Mesendoderm (in vitro differentiated cells): ENCODE results near the gene OR1Q1.

Source experiments
- DNase-seq: peaks from one replicate; pipeline ENCODE4 v3.0.0; 2013
- H2AK5ac ChIP-seq: 2 replicates; pipeline ENCODE4 v1.6.1; 2013; ENCODE audit warnings: low read length, inconsistent platforms
- H2BK120ac ChIP-seq: 2 replicates; pipeline ENCODE4 v1.6.1; 2013; ENCODE audit warnings: low read depth, mild to moderate bottlenecking, low read length, moderate library complexity, mixed read lengths
- H2BK15ac ChIP-seq: replicated peaks from 2 replicates; pipeline ENCODE4 v1.6.1; 2013; ENCODE audit warnings: low read depth, mild to moderate bottlenecking, moderate library complexity
- H2BK5ac ChIP-seq: 2 replicates; pipeline ENCODE4 v1.6.1; 2013; ENCODE audit warnings: low read length, inconsistent platforms
- H3K18ac ChIP-seq: 2 replicates; pipeline ENCODE4 v1.6.1; 2013; ENCODE audit warnings: mild to moderate bottlenecking, low read length, mixed read lengths
- H3K23ac ChIP-seq: one replicate; pipeline ENCODE4 v1.6.1; 2013; ENCODE audit warnings: low read length
- H3K27ac ChIP-seq: 2 replicates; pipeline ENCODE4 v1.5.1; 2013; ENCODE audit warnings: low read depth, mild to moderate bottlenecking, inconsistent platforms, low read length, moderate library complexity
- H3K27me3 ChIP-seq: 2 replicates; pipeline ENCODE4 v1.6.1; 2013; ENCODE audit warnings: low read length, control low read depth, mild to moderate bottlenecking, inconsistent platforms; ENCODE audit not compliant: insufficient read depth, poor library complexity
- H3K36me3 ChIP-seq: 2 replicates; pipeline ENCODE4 v1.6.1; 2013; ENCODE audit warnings: low read length, inconsistent platforms; ENCODE audit not compliant: control insufficient read depth, insufficient read depth
- H3K4ac ChIP-seq: one replicate; pipeline ENCODE4 v1.6.1; 2013; ENCODE audit warnings: low read depth, mild to moderate bottlenecking, low read length, moderate library complexity
- H3K4me1 ChIP-seq: 2 replicates; pipeline ENCODE4 v1.6.1; 2013; ENCODE audit warnings: low read depth, low read length, inconsistent platforms; ENCODE audit not compliant: control insufficient read depth
- H3K4me2 ChIP-seq: 2 replicates; pipeline ENCODE4 v1.6.1; 2013; ENCODE audit warnings: low read length
- H3K4me3 ChIP-seq: 2 replicates; pipeline ENCODE4 v1.5.1; 2013; ENCODE audit warnings: mild to moderate bottlenecking, low read length
- H3K56ac ChIP-seq: one replicate; pipeline ENCODE4 v1.6.1; 2013; ENCODE audit warnings: low read length
- H3K79me1 ChIP-seq: 2 replicates; pipeline ENCODE4 v1.6.1; 2013; ENCODE audit warnings: low read length, inconsistent platforms
- H3K79me2 ChIP-seq: 2 replicates; pipeline ENCODE4 v1.6.1; 2013; ENCODE audit warnings: mild to moderate bottlenecking, low read length; ENCODE audit not compliant: control insufficient read depth, insufficient read depth
- H3K9ac ChIP-seq: 2 replicates; pipeline ENCODE4 v1.6.1; 2013; ENCODE audit warnings: low read length, inconsistent platforms
- H4K5ac ChIP-seq: one replicate; pipeline ENCODE4 v1.6.1; 2013; ENCODE audit warnings: low read length
- H4K8ac ChIP-seq: one replicate; pipeline ENCODE4 v1.6.1; 2013; ENCODE audit warnings: low read depth, mild to moderate bottlenecking, control low read depth, low read length, moderate library complexity
- WGBS: extraction: QIAGEN DNeasy Blood & Tissue Kit; methylation state at CpG from one replicate; pipeline ENCODE4 v1.1.7; 2013; ENCODE audit warnings: low lambda C conversion rate, missing lambda C conversion rate; ENCODE audit not compliant: insufficient coverage; ENCODE audit errors: extremely low coverage; 5-methylcytosine and 5-hydroxymethylcytosine counted together

Gene OR1Q1

GRCh38 chr9:122605691-122606090 is 8.8 kb upstream of the OR1Q1 start:
- Histone ChIP-seq H3K23ac (no peak overlapping the region), H3K79me1 (no peaks in the 10 kb centered on the region), H3K27me3 (no peaks in the 10 kb centered on the region), H2BK5ac (no peak overlapping the region), H3K4me1 (no peaks in the 10 kb centered on the region), H3K56ac (no peak overlapping the region), H4K5ac (no peak overlapping the region), H2AK5ac (no peak overlapping the region), H3K9ac (no peak overlapping the region), H3K4ac (no peak overlapping the region), H2BK15ac (no peak overlapping the region), H3K27ac (no peak overlapping the region), H3K18ac (no peak overlapping the region), H3K36me3 (no peaks in the 10 kb centered on the region), H4K8ac (no peak overlapping the region), H2BK120ac (no peak overlapping the region), H3K79me2 (no peaks in the 10 kb centered on the region), H3K4me2 (no peak overlapping the region), H3K4me3 (no peak overlapping the region)
- no peak for DNase-seq
- WGBS = no CpG with 5 or more reads among the region's 1 CpG

DNA sequence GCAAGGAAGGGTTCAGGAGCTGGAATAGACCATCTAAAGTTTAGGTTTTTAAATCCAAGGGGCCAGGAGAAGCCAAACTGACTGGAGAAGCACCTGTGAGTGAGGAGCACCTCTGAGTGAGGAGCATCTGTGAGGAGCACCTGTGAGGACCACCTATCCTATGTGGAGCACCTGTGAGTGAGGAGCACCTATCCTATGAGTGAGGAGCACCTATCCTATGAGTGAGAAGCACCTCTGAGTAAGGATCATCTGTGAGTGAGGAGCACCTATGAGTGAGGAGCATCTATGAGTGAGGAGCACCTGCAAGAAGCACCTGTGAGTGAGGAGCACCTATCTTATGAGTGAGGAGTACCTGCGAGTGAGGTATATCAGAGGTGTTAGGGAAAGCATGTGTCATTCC is 8.0 kb upstream of the OR1Q1 start:
- H3K56ac ChIP-seq = no peak overlapping the region
- H3K27ac ChIP-seq = no peak overlapping the region
- no peaks in the 10 kb centered on the region for H3K27me3 ChIP-seq
- no peaks in the 10 kb centered on the region for H3K79me2 ChIP-seq
- H2BK120ac ChIP-seq = no peak overlapping the region
- no peak overlapping the region for H3K4me2 ChIP-seq
- H2BK5ac ChIP-seq = no peak overlapping the region
- H4K5ac ChIP-seq = no peak overlapping the region
- H3K4me1 ChIP-seq = no peaks in the 10 kb centered on the region
- H2BK15ac ChIP-seq = no peak overlapping the region
- no peak overlapping the region for H3K4ac ChIP-seq
- no peak overlapping the region for H3K18ac ChIP-seq
- no peak for DNase-seq
- WGBS = no CpG with 5 or more reads among the region's 1 CpG
- H3K36me3 ChIP-seq = no peaks in the 10 kb centered on the region
- no peaks in the 10 kb centered on the region for H3K79me1 ChIP-seq
- H4K8ac ChIP-seq = no peak overlapping the region
- H3K23ac ChIP-seq = no peak overlapping the region
- no peak overlapping the region for H3K9ac ChIP-seq
- peak overlapping the region; percentile 4 for H3K4me3 ChIP-seq
- H2AK5ac ChIP-seq = no peak overlapping the region

DNA sequence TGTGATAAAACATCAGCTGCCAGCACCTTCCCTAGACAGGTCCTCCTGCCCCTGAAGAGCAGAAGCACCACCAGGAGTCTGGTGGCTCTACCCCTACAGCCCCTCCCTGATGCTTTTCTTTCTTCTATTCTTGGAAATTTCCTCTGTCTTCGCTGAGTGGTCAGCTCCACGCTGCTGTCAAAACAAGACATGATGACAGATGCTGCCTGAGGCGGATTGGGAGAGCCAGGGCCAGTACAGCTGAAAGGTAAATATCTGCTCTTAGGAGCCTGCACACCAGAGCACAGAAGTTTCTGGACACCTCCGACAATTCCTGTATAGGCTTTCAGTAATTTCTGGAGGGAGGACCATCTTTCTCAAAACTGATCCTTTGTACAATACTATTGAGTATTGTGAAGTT is 4.7 kb upstream of the OR1Q1 start:
- H3K4ac ChIP-seq = no peak overlapping the region
- no peak overlapping the region for H3K56ac ChIP-seq
- no peaks in the 10 kb centered on the region for H3K36me3 ChIP-seq
- no peak overlapping the region for H2BK15ac ChIP-seq
- no peak overlapping the region for H3K4me2 ChIP-seq
- no peaks in the 10 kb centered on the region for H3K4me1 ChIP-seq
- H3K79me2 ChIP-seq = no peaks in the 10 kb centered on the region
- no peak overlapping the region for H3K9ac ChIP-seq
- H4K5ac ChIP-seq = no peak overlapping the region
- no peak overlapping the region for H3K27ac ChIP-seq
- no peak overlapping the region for H2BK5ac ChIP-seq
- H3K18ac ChIP-seq = no peak overlapping the region
- H3K4me3 ChIP-seq = no peak overlapping the region
- H4K8ac ChIP-seq = no peak overlapping the region
- H3K23ac ChIP-seq = no peak overlapping the region
- WGBS = no CpG with 5 or more reads among the region's 4 CpGs
- H3K79me1 ChIP-seq = no peaks in the 10 kb centered on the region
- H3K27me3 ChIP-seq = no peaks in the 10 kb centered on the region
- no peak overlapping the region for H2AK5ac ChIP-seq
- H2BK120ac ChIP-seq = no peak overlapping the region
- no peak for DNase-seq

DNA sequence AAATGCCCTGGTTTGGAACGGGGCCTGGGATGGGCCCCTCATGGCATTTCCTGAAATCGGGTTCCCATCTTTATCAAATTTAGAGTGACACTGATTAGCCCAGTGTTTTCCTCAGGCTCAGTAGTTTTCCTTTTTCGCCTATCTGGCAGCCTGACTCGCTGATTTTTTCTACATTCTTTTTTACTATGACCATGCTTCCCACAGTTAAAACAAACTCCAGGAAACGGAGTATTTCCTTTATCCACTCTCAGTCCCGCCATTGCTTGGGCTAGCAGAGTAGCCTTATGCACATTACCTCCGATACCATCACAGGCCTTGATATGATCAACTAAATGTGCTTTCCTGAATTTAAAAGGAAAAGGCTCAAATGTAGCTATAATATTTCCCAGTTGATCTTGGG is 5.5 kb downstream of the OR1Q1 start:
- no peaks in the 10 kb centered on the region for H3K27me3 ChIP-seq
- H3K4me3 ChIP-seq = no peak overlapping the region
- DNase-seq = no peak
- H3K36me3 ChIP-seq = no peaks in the 10 kb centered on the region
- no peak overlapping the region for H3K18ac ChIP-seq
- WGBS = no CpG with 5 or more reads among the region's 7 CpGs
- no peak overlapping the region for H3K56ac ChIP-seq
- no peak overlapping the region for H2BK15ac ChIP-seq
- no peak overlapping the region for H3K4ac ChIP-seq
- no peaks in the 10 kb centered on the region for H3K4me1 ChIP-seq
- H4K8ac ChIP-seq = no peak overlapping the region
- H2AK5ac ChIP-seq = no peak overlapping the region
- H3K9ac ChIP-seq = no peak overlapping the region
- no peaks in the 10 kb centered on the region for H3K79me1 ChIP-seq
- H2BK5ac ChIP-seq = no peak overlapping the region
- no peak overlapping the region for H3K27ac ChIP-seq
- no peak overlapping the region for H3K4me2 ChIP-seq
- no peaks in the 10 kb centered on the region for H3K79me2 ChIP-seq
- no peak overlapping the region for H3K23ac ChIP-seq
- H2BK120ac ChIP-seq = no peak overlapping the region
- H4K5ac ChIP-seq = no peak overlapping the region

DNA sequence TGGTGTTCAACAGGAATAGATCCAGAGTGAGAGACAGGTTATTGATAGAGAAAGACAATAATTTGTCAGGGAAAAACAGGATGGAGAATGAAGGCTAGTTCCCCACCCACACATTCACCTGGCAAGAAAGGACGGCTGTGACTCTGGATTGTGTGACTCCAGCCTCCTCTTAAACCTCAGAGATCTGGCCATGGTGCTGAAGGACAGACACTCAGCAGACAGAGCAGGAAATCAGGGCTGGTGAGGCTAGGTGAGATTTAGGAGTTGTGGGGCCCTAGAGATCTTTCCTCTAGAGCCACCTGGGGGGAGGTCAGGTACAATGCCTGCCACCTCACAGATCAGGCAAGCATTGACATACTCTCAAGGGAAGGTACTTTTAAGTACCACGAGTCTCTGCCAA is 27.7 kb downstream of the OR1Q1 start:
- no peak for DNase-seq

GRCh38 chr9:122656378-122656777 is 41.8 kb downstream of the OR1Q1 start:
- DNase-seq = no peak
- no peaks in the 10 kb centered on the region for H3K79me2 ChIP-seq

More for the DNA sequence above, 27.7 kb downstream of the OR1Q1 start:
- Histone ChIP-seq H3K56ac (no peak overlapping the region), H3K4me3 (no peak overlapping the region), H2AK5ac (no peak overlapping the region), H2BK120ac (no peak overlapping the region), H4K8ac (no peak overlapping the region), H3K27ac (no peak overlapping the region), H4K5ac (no peak overlapping the region), H3K79me1 (no peaks in the 10 kb centered on the region), H3K4me2 (no peak overlapping the region), H3K9ac (no peak overlapping the region), H3K4ac (no peak overlapping the region), H3K36me3 (no peaks in the 10 kb centered on the region), H2BK5ac (no peak overlapping the region), H3K18ac (no peak overlapping the region), H3K4me1 (no peaks in the 10 kb centered on the region), H3K23ac (no peak overlapping the region), H2BK15ac (no peak overlapping the region), H3K27me3 (no peaks in the 10 kb centered on the region), H3K79me2 (no peaks in the 10 kb centered on the region)
- WGBS = no CpG with 5 or more reads among the region's 2 CpGs

More at GRCh38 chr9:122656378-122656777, 41.8 kb downstream of the OR1Q1 start:
- H3K18ac ChIP-seq = no peak overlapping the region
- H3K56ac ChIP-seq = no peak overlapping the region
- H3K4ac ChIP-seq = no peak overlapping the region
- no peak overlapping the region for H3K27ac ChIP-seq
- H3K23ac ChIP-seq = no peak overlapping the region
- no peak overlapping the region for H3K4me2 ChIP-seq
- H3K36me3 ChIP-seq = no peaks in the 10 kb centered on the region
- no peaks in the 10 kb centered on the region for H3K4me1 ChIP-seq
- no peak overlapping the region for H2BK15ac ChIP-seq
- H2BK120ac ChIP-seq = no peak overlapping the region
- H3K27me3 ChIP-seq = no peaks in the 10 kb centered on the region
- no CpG with 5 or more reads among the region's 1 CpG for WGBS
- no peak overlapping the region for H2BK5ac ChIP-seq
- H4K8ac ChIP-seq = no peak overlapping the region
- no peak overlapping the region for H3K9ac ChIP-seq
- no peaks in the 10 kb centered on the region for H3K79me1 ChIP-seq
- no peak overlapping the region for H2AK5ac ChIP-seq
- H3K4me3 ChIP-seq = no peak overlapping the region
- H4K5ac ChIP-seq = no peak overlapping the region
